GM20000 (cell line): Measurements from ENCODE around the gene MBOAT7.
"Not testable (repeated sequence)": the region's sequence is repeated elsewhere in the genome, so short reads cannot be mapped to it uniquely, and the experiment has no call there.

Experiments
- DNase-seq: peaks from one replicate; pipeline ENCODE4 v3.0.0; 2012; ENCODE audit warnings: low spot score
- TF ChIP-seq, protein P1 (sequence below): IDR thresholded peaks from 2 replicates; pipeline ENCODE4 v1.5.1; 2012; ENCODE audit warnings: mild to moderate bottlenecking, control low read depth; ENCODE audit errors: extremely low read depth, missing control alignments

Gene MBOAT7

DNA sequence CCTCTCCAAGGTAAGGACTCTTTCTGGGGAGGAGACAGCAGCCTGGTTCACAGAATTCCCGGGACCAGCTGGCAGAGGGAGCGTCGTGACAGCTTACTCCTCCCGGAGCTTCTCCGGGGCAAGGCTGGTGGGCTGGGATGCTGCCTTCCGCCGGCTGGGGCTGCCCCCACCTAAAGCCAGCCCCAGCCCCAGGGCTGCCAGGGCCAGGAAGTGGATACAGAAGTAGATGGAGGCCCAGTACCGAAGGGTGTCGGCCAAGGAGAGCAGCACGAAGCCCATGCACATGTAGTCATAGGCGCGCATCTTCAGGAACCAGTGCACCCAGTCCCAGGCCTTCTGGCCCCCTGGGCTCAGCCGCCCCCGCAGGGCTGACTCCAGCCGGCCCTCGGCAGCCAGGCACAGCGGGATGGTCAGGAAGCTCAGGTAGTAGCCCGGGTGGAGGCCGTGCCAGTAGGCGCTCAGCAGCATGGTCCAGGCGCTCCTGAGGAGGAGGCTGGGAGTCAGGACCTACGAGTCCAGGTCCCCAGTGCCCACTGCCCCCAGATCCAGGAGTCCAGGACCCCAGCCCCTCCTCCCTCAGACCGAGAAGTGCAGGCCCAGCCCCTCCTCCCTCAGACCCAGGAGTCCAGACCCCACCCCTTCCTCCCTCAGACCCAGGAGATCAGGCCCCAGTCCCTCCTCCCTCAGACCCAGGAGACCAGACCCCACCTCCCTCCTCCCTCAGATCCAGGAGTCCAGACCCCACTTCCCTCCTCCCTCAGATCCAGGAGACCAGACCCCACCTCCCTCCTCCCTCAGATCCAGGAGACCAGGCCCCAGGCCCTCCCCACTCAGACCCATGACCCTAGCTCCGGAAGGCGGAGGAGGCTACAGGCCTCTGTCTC is 15.2 kb downstream of the MBOAT7 start:
- TF ChIP-seq, protein P1, sequence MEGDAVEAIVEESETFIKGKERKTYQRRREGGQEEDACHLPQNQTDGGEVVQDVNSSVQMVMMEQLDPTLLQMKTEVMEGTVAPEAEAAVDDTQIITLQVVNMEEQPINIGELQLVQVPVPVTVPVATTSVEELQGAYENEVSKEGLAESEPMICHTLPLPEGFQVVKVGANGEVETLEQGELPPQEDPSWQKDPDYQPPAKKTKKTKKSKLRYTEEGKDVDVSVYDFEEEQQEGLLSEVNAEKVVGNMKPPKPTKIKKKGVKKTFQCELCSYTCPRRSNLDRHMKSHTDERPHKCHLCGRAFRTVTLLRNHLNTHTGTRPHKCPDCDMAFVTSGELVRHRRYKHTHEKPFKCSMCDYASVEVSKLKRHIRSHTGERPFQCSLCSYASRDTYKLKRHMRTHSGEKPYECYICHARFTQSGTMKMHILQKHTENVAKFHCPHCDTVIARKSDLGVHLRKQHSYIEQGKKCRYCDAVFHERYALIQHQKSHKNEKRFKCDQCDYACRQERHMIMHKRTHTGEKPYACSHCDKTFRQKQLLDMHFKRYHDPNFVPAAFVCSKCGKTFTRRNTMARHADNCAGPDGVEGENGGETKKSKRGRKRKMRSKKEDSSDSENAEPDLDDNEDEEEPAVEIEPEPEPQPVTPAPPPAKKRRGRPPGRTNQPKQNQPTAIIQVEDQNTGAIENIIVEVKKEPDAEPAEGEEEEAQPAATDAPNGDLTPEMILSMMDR: no peak
- no peak for DNase-seq

GRCh38 chr19:54173359-54173699 is 16.1 kb downstream of the MBOAT7 start:
- DNase-seq: no peak
- TF ChIP-seq, protein P1: no peak

DNA sequence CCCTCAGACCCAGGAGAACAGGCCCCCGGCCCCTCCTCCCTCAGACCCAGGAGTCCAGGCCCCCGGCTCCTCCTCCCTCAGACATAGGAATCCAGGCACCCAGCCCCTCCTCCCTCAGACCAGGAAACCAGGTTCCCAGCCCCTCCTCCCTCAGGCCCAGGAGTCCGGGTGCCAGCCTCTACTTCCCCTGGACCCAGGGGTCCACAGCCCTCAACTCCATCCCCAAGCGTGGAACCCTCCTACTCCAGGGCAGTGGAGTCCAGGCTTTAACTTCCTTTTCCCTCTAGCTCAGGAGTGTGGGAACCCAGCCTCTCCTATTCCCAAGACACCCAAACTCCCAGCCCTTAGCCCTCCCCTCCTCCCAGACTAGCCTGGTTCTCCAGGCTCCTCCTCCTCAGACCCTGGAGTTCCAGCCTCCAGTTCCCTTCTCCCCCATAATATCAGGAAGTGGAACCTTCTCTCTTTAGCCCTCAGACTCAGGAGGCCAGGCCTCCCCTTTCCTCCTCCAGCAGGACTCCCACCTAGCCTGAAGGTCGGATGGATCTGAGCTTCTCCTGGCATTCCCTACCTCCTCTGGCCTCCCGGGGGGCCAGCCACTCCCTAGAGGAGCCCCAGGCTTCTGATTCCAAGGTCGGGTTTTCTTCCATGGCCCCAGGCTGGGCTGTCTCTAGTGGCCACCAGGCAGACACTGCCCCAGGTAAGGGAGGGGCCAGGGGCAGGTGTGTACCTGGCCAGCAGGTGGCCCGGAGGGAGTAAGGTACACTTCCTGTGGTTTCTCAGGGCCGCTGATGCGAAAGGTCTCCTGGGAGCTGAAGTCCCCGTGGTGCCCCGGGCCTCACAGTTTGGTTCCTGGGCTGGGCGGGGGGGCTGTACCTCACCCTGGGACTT is 16.7 kb downstream of the MBOAT7 start, which contains the start of gene TMC4:
TMC4 (minus strand) TSS at position 690 of the 888 bp plus-strand sequence; CDS start at position 647, 43 bp downstream.
- TF ChIP-seq, protein P1: no peak
- no peak for DNase-seq

GRCh38 chr19:54171736-54172431 is 17.5 kb downstream of the MBOAT7 start:
- not testable (repeated sequence) for DNase-seq

- no peak for DNase-seq
- TF ChIP-seq, protein P1: no peak
Measured at GRCh38 chr19:54169149-54169740, 20.1 kb downstream of the MBOAT7 start.

- DNase-seq: peak; percentile 90
Measured at GRCh38 chr19:54168174-54168917, 21.0 kb downstream of the MBOAT7 start.

More at GRCh38 chr19:54168174-54168917, 21.0 kb downstream of the MBOAT7 start:
- TF ChIP-seq, protein P1: peak; percentile 81
